MM.1S (cell line): ENCODE results near the gene PARP3.

Experiments used
- DNase-seq: peaks from one replicate; pipeline ENCODE4 v3.0.0-alpha.2; 2015
- H2AFZ ChIP-seq: fragments of 300-600 bp; sonication (generic); 2 replicates; pipeline ENCODE4 v1.6.0; 2016; ENCODE audit warnings: antibody characterized with exemption, low read length
- H3F3A ChIP-seq: fragments of 300-600 bp; sonication (generic); 2 replicates; pipeline ENCODE4 v1.6.1; 2016; ENCODE audit warnings: mild to moderate bottlenecking, antibody characterized with exemption, low read length, moderate library complexity, mixed read lengths; ENCODE audit not compliant: insufficient read depth
- H3K27ac ChIP-seq: fragments of 300-600 bp; sonication (generic); 2 replicates; pipeline ENCODE4 v1.5.1; 2016; ENCODE audit warnings: mild to moderate bottlenecking, low read length
- H3K27me3 ChIP-seq: fragments of 300-600 bp; sonication (generic); replicated peaks from 2 replicates; pipeline ENCODE4 v1.6.0; 2016; ENCODE audit warnings: low read length; ENCODE audit not compliant: insufficient read depth
- H3K36me3 ChIP-seq: fragments of 300-600 bp; sonication (generic); replicated peaks from 2 replicates; pipeline ENCODE4 v1.6.1; 2016; ENCODE audit warnings: mild to moderate bottlenecking, low read length, mixed read lengths; ENCODE audit not compliant: insufficient read depth
- H3K4me1 ChIP-seq: fragments of 300-600 bp; sonication (generic); 2 replicates; pipeline ENCODE4 v1.6.1; 2016; ENCODE audit warnings: low read length, mixed read lengths
- H3K4me2 ChIP-seq: fragments of 300-600 bp; sonication (generic); 2 replicates; pipeline ENCODE4 v1.6.0; 2016; ENCODE audit warnings: low read depth, low read length
- H3K4me3 ChIP-seq: fragments of 300-600 bp; sonication (generic); 2 replicates; pipeline ENCODE4 v1.5.1; 2016; ENCODE audit warnings: low read length, mixed read lengths
- H3K79me2 ChIP-seq: fragments of 300-600 bp; sonication (generic); 2 replicates; pipeline ENCODE4 v1.6.1; 2016; ENCODE audit warnings: mixed run types, low read length, mixed read lengths
- H3K9ac ChIP-seq: fragments of 300-600 bp; sonication (generic); 2 replicates; pipeline ENCODE4 v1.6.1; 2016; ENCODE audit warnings: low read length, mixed read lengths
- H3K9me2 ChIP-seq: fragments of 300-600 bp; sonication (generic); replicated peaks from 2 replicates; pipeline ENCODE4 v1.6.1; 2016; ENCODE audit warnings: mild to moderate bottlenecking, low read length, mixed read lengths; ENCODE audit not compliant: insufficient read depth
- H3K9me3 ChIP-seq: fragments of 300-600 bp; sonication (generic); replicated peaks from 2 replicates; pipeline ENCODE4 v1.6.1; 2016; ENCODE audit warnings: mild to moderate bottlenecking, low read length, mixed read lengths; ENCODE audit not compliant: insufficient read depth
- H4K20me1 ChIP-seq: fragments of 300-600 bp; sonication (generic); 2 replicates; pipeline ENCODE4 v1.6.1; 2016; ENCODE audit warnings: mild to moderate bottlenecking, low read length, moderate library complexity, mixed read lengths; ENCODE audit not compliant: insufficient read depth
- CTCF ChIP-seq: fragments of 300-600 bp; sonication (generic); IDR thresholded peaks from 2 replicates; pipeline ENCODE4 v1.5.1; 2016; ENCODE audit warnings: antibody characterized with exemption, low read length, mixed read lengths
- EZH2 ChIP-seq: fragments of 300-600 bp; sonication (generic); optimal IDR thresholded peaks from 2 replicates; pipeline ENCODE3; 2017; ENCODE audit warnings: low read depth, mild to moderate bottlenecking, antibody characterized with exemption, low read length, mixed read lengths
- EZH2phosphoT487 ChIP-seq: fragments of 300-600 bp; sonication (generic); IDR thresholded peaks from 2 replicates; pipeline ENCODE4 v1.6.1; 2018; ENCODE audit warnings: antibody characterized with exemption, low read length

PARP3 gene

GRCh38 chr3:51955893-51956770 is 14.0 kb downstream of the PARP3 start:
- H4K20me1 ChIP-seq = no peaks in the 10 kb centered on the region
- 0 out of 2 replicates have a peak overlapping the region, but pooled peaks have one; percentile 15 for H3K4me2 ChIP-seq
- no peaks in the 10 kb centered on the region for H3K79me2 ChIP-seq
- peaks cover 12% of the 10 kb centered on the region; the same call in 1 of the 2 replicates for H3K27me3 ChIP-seq
- no peak overlapping the region for H3K27ac ChIP-seq
- no peak overlapping the region for H2AFZ ChIP-seq
- no peak for TF ChIP-seq EZH2
- TF ChIP-seq CTCF = peak; percentile 14; the same call in 1 of the 2 replicates
- H3K4me3 ChIP-seq = no peak overlapping the region
- no peaks in the 10 kb centered on the region for H3K4me1 ChIP-seq
- DNase-seq = no peak
- H3K9ac ChIP-seq = no peak overlapping the region
- H3K36me3 ChIP-seq = no peaks in the 10 kb centered on the region
- no peaks in the 10 kb centered on the region for H3F3A ChIP-seq
- H3K9me2 ChIP-seq = no peaks in the 10 kb centered on the region
- no peaks in the 10 kb centered on the region for H3K9me3 ChIP-seq

DNA sequence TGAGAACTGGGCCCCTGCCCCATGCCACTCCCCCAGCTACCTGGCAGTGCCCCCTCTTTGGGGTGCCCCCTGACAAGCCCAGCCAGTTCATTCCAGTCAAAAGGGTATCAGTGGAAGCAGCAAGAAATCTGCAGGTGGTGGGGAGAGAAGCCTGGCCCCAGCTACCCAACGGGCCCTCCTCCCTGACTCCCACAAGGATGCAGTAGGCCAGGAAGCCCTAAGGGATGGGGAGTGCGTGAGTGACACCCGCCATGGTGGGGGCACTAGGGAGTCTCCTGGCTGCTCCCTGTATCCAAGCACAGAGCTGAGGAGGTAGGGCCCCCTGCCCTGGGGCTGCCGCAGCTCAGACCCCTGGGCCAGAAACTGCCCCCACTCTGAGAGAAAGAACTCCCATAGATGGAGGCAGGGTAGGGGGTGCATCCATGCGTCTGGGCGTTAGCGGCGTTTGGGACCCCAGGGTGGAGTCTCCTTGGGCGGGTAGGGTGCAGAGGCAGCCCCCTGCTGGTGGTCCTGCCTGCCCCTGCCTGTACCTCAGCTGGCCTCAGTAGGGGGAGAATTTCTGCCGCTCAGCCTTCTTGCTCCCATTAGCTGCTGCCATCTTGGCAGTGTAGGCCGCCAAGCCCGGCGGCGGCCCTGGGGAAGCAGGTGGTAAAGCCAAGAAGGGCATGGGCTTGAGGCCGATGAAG is 15.5 kb downstream of the PARP3 start:
- H3K4me2 ChIP-seq = no peak overlapping the region
- no peak overlapping the region for H3K27ac ChIP-seq
- H3K9me3 ChIP-seq = no peaks in the 10 kb centered on the region
- H3K27me3 ChIP-seq = peaks cover 12% of the 10 kb centered on the region; the same call in 1 of the 2 replicates
- no peak for DNase-seq
- no peaks in the 10 kb centered on the region for H4K20me1 ChIP-seq
- no peaks in the 10 kb centered on the region for H3K9me2 ChIP-seq
- H3K9ac ChIP-seq = no peak overlapping the region
- no peaks in the 10 kb centered on the region for H3K79me2 ChIP-seq
- no peaks in the 10 kb centered on the region for H3K36me3 ChIP-seq
- no peak overlapping the region for H3K4me3 ChIP-seq
- H3K4me1 ChIP-seq = no peaks in the 10 kb centered on the region
- H3F3A ChIP-seq = no peaks in the 10 kb centered on the region
- TF ChIP-seq CTCF (no peak), EZH2 (no peak), EZH2phosphoT487 (no peak)
- no peak overlapping the region for H2AFZ ChIP-seq

- H3K27ac ChIP-seq = no peak overlapping the region
- TF ChIP-seq EZH2 = no peak
- no peak for TF ChIP-seq CTCF
- no peak for TF ChIP-seq EZH2phosphoT487
- H4K20me1 ChIP-seq = no peaks in the 10 kb centered on the region
- H3K79me2 ChIP-seq = no peaks in the 10 kb centered on the region
- no peaks in the 10 kb centered on the region for H3K36me3 ChIP-seq
- no peaks in the 10 kb centered on the region for H3F3A ChIP-seq
- H3K4me3 ChIP-seq = no peak overlapping the region
- no peak for DNase-seq
- no peak overlapping the region for H3K4me2 ChIP-seq
- H3K4me1 ChIP-seq = no peaks in the 10 kb centered on the region
- H2AFZ ChIP-seq = no peak overlapping the region
- no peaks in the 10 kb centered on the region for H3K9me2 ChIP-seq
- peaks cover 10% of the 10 kb centered on the region; the same call in 1 of the 2 replicates for H3K27me3 ChIP-seq
- H3K9me3 ChIP-seq = no peaks in the 10 kb centered on the region
- H3K9ac ChIP-seq = no peak overlapping the region
These were observed 16.7 kb downstream of the PARP3 start for GRCh38 chr3:51958603-51959521.
